ENCODE data around the gene MAST4. TPM values are rescaled to one million over a fixed set of nuclear protein-coding genes. Genes with fewer than 3 reads are reported as not detected.
A peak's percentile ranks its signal among the peaks of the same experiment; 100 is the strongest.

MAST4 gene
- total and polyA plus RNA-seq, 4 donors: 17.1 to 34.6 (median 21.0) TPM

- 100% methylated on average over 1 of the region's 1 CpG for WGBS (ENCODE audit: insufficient coverage)
Observed at GRCh38 chr5:66952153-66952552, 356.0 kb downstream of the MAST4 start.

GRCh38 chr5:66956439-66956838, 360.2 kb downstream of the MAST4 start:
- no CpG with 5 or more reads among the region's 4 CpGs for WGBS (ENCODE audit: insufficient coverage)
- no peaks in the 10 kb centered on the region for H3K9me3 ChIP-seq (ENCODE audit: control insufficient read depth, insufficient read depth, low read length)
- H3K27ac ChIP-seq (ENCODE audit: low read depth, low read length): no peak overlapping the region
- H3K27me3 ChIP-seq (ENCODE audit: control insufficient read depth, insufficient read depth, low read length): no peaks in the 10 kb centered on the region
- no peak for DNase-seq (ENCODE audit: low read depth in 4 of 6, low spot score in 6 of 6)
- H3K4me1 ChIP-seq (ENCODE audit: control insufficient read depth, insufficient read depth, low read length): peaks cover 4% of the 10 kb centered on the region
- H3K4me3 ChIP-seq (ENCODE audit: low read depth, low read length): no peak overlapping the region
- H3K36me3 ChIP-seq (ENCODE audit: control insufficient read depth, insufficient read depth, low read length): no peaks in the 10 kb centered on the region

More at GRCh38 chr5:66952153-66952552, 356.0 kb downstream of the MAST4 start:
- DNase-seq (ENCODE audit: low read depth in 4 of 6, low spot score in 6 of 6): no peak
- no peaks in the 10 kb centered on the region for H3K36me3 ChIP-seq (ENCODE audit: control insufficient read depth, insufficient read depth, low read length)
- H3K27me3 ChIP-seq (ENCODE audit: control insufficient read depth, insufficient read depth, low read length): no peaks in the 10 kb centered on the region
- no peak overlapping the region for H3K27ac ChIP-seq (ENCODE audit: low read depth, low read length)
- no peaks in the 10 kb centered on the region for H3K9me3 ChIP-seq (ENCODE audit: control insufficient read depth, insufficient read depth, low read length)
- H3K4me1 ChIP-seq (ENCODE audit: control insufficient read depth, insufficient read depth, low read length): no peaks in the 10 kb centered on the region
- no peak overlapping the region for H3K4me3 ChIP-seq (ENCODE audit: low read depth, low read length)

GRCh38 chr5:66958201-66958979, 362.2 kb downstream of the MAST4 start:
- DNase-seq (ENCODE audit: low read depth in 4 of 6, low spot score in 6 of 6): peak in 3 of 6 donors; percentile 13 to 70 (median 69)
- H3K27me3 ChIP-seq (ENCODE audit: control insufficient read depth, insufficient read depth, low read length): no peaks in the 10 kb centered on the region
- peak overlapping the region; percentile 86 for H3K27ac ChIP-seq (ENCODE audit: low read depth, low read length)
- whole genome bisulfite sequencing (ENCODE audit: insufficient coverage): 42% methylated on average over 2 of the region's 10 CpGs
- no peaks in the 10 kb centered on the region for H3K36me3 ChIP-seq (ENCODE audit: control insufficient read depth, insufficient read depth, low read length)
- peaks cover 4% of the 10 kb centered on the region for H3K4me1 ChIP-seq (ENCODE audit: control insufficient read depth, insufficient read depth, low read length)
- H3K4me3 ChIP-seq (ENCODE audit: low read depth, low read length): peak overlapping the region; percentile 57
- H3K9me3 ChIP-seq (ENCODE audit: control insufficient read depth, insufficient read depth, low read length): no peaks in the 10 kb centered on the region

- Histone ChIP-seq H3K4me1 (ENCODE audit: control insufficient read depth, insufficient read depth, low read length) (peaks cover 4% of the 10 kb centered on the region), H3K4me3 (ENCODE audit: low read depth, low read length) (peak overlapping the region; percentile 57), H3K9me3 (ENCODE audit: control insufficient read depth, insufficient read depth, low read length) (no peaks in the 10 kb centered on the region), H3K36me3 (ENCODE audit: control insufficient read depth, insufficient read depth, low read length) (no peaks in the 10 kb centered on the region), H3K27ac (ENCODE audit: low read depth, low read length) (peak overlapping the region; percentile 86), H3K27me3 (ENCODE audit: control insufficient read depth, insufficient read depth, low read length) (no peaks in the 10 kb centered on the region)
- DNase-seq (ENCODE audit: low read depth in 4 of 6, low spot score in 6 of 6): peak in 4 of 6 donors; percentile 31 to 79 (median 54)
- WGBS (ENCODE audit: insufficient coverage): 0% methylated on average over 3 of the region's 11 CpGs
Observed at GRCh38 chr5:66958980-66959641, 362.9 kb downstream of the MAST4 start.

- H3K27ac ChIP-seq (ENCODE audit: low read depth, low read length): peak overlapping the region; percentile 86
- no CpG with 5 or more reads among the region's 2 CpGs for WGBS (ENCODE audit: insufficient coverage)
- no peaks in the 10 kb centered on the region for H3K9me3 ChIP-seq (ENCODE audit: control insufficient read depth, insufficient read depth, low read length)
- no peaks in the 10 kb centered on the region for H3K27me3 ChIP-seq (ENCODE audit: control insufficient read depth, insufficient read depth, low read length)
- peak in 4 of 6 donors; percentile 20 to 70 (median 32) for DNase-seq (ENCODE audit: low read depth in 4 of 6, low spot score in 6 of 6)
- H3K4me1 ChIP-seq (ENCODE audit: control insufficient read depth, insufficient read depth, low read length): peaks cover 4% of the 10 kb centered on the region
- no peaks in the 10 kb centered on the region for H3K36me3 ChIP-seq (ENCODE audit: control insufficient read depth, insufficient read depth, low read length)
- H3K4me3 ChIP-seq (ENCODE audit: low read depth, low read length): peak overlapping the region; percentile 57
Observed at GRCh38 chr5:66959653-66960052, 363.5 kb downstream of the MAST4 start.

- Histone ChIP-seq H3K36me3 (ENCODE audit: control insufficient read depth, insufficient read depth, low read length) (no peaks in the 10 kb centered on the region), H3K4me3 (ENCODE audit: low read depth, low read length) (peak overlapping the region; percentile 57), H3K9me3 (ENCODE audit: control insufficient read depth, insufficient read depth, low read length) (no peaks in the 10 kb centered on the region), H3K27me3 (ENCODE audit: control insufficient read depth, insufficient read depth, low read length) (no peaks in the 10 kb centered on the region), H3K4me1 (ENCODE audit: control insufficient read depth, insufficient read depth, low read length) (peaks cover 4% of the 10 kb centered on the region), H3K27ac (ENCODE audit: low read depth, low read length) (peak overlapping the region; percentile 86)
- no CpG with 5 or more reads among the region's 7 CpGs for WGBS (ENCODE audit: insufficient coverage)
- DNase-seq (ENCODE audit: low read depth in 4 of 6, low spot score in 6 of 6): peak in 1 of 6 donors; percentile 37
Observed at GRCh38 chr5:66960369-66961137, 364.4 kb downstream of the MAST4 start.

- Histone ChIP-seq H3K27me3 (ENCODE audit: control insufficient read depth, insufficient read depth, low read length) (no peaks in the 10 kb centered on the region), H3K9me3 (ENCODE audit: control insufficient read depth, insufficient read depth, low read length) (no peaks in the 10 kb centered on the region), H3K4me1 (ENCODE audit: control insufficient read depth, insufficient read depth, low read length) (no peaks in the 10 kb centered on the region), H3K36me3 (ENCODE audit: control insufficient read depth, insufficient read depth, low read length) (no peaks in the 10 kb centered on the region), H3K4me3 (ENCODE audit: low read depth, low read length) (no peak overlapping the region), H3K27ac (ENCODE audit: low read depth, low read length) (no peak overlapping the region)
- no peak for DNase-seq (ENCODE audit: low read depth in 4 of 6, low spot score in 6 of 6)
- 43% methylated on average over 1 of the region's 1 CpG for WGBS (ENCODE audit: insufficient coverage)
Observed at GRCh38 chr5:66963559-66963971, 367.4 kb downstream of the MAST4 start.

- no peaks in the 10 kb centered on the region for H3K36me3 ChIP-seq (ENCODE audit: control insufficient read depth, insufficient read depth, low read length)
- H3K4me3 ChIP-seq (ENCODE audit: low read depth, low read length): no peak overlapping the region
- H3K27ac ChIP-seq (ENCODE audit: low read depth, low read length): no peak overlapping the region
- no peaks in the 10 kb centered on the region for H3K9me3 ChIP-seq (ENCODE audit: control insufficient read depth, insufficient read depth, low read length)
- H3K27me3 ChIP-seq (ENCODE audit: control insufficient read depth, insufficient read depth, low read length): no peaks in the 10 kb centered on the region
- no peaks in the 10 kb centered on the region for H3K4me1 ChIP-seq (ENCODE audit: control insufficient read depth, insufficient read depth, low read length)
- no peak for DNase-seq (ENCODE audit: low read depth in 4 of 6, low spot score in 6 of 6)
Observed at GRCh38 chr5:66966439-66966838, 370.2 kb downstream of the MAST4 start.

GRCh38 chr5:66967102-66967501, 370.9 kb downstream of the MAST4 start:
- H3K4me1 ChIP-seq (ENCODE audit: control insufficient read depth, insufficient read depth, low read length): no peaks in the 10 kb centered on the region
- no peak for DNase-seq (ENCODE audit: low read depth in 4 of 6, low spot score in 6 of 6)
- H3K4me3 ChIP-seq (ENCODE audit: low read depth, low read length): no peak overlapping the region

More at GRCh38 chr5:66967102-66967501, 370.9 kb downstream of the MAST4 start:
- no peaks in the 10 kb centered on the region for H3K9me3 ChIP-seq (ENCODE audit: control insufficient read depth, insufficient read depth, low read length)
- no peak overlapping the region for H3K27ac ChIP-seq (ENCODE audit: low read depth, low read length)
- no peaks in the 10 kb centered on the region for H3K36me3 ChIP-seq (ENCODE audit: control insufficient read depth, insufficient read depth, low read length)
- WGBS (ENCODE audit: insufficient coverage): 96% methylated on average over 2 of the region's 3 CpGs
- H3K27me3 ChIP-seq (ENCODE audit: control insufficient read depth, insufficient read depth, low read length): no peaks in the 10 kb centered on the region
